K562 treated with DMSO at 1 percent for 4 hours (cell line): Measurements from ENCODE around the gene ZNHIT3. TPM values are rescaled to one million over a fixed set of nuclear protein-coding genes. Genes with fewer than 3 reads are reported as not detected.

ENCODE experiments used
- total RNA-seq: library from RNA; unstranded; fragments of 300-600 nt; gene quantifications from 2 replicates; pipeline ENCODE4 v1.2.3, GENCODE V29; 2022; ENCODE audit not compliant: insufficient read depth

The ZNHIT3 gene
- total RNA-seq = 77.7 and 82.1 TPM in 2 replicates

DNA sequence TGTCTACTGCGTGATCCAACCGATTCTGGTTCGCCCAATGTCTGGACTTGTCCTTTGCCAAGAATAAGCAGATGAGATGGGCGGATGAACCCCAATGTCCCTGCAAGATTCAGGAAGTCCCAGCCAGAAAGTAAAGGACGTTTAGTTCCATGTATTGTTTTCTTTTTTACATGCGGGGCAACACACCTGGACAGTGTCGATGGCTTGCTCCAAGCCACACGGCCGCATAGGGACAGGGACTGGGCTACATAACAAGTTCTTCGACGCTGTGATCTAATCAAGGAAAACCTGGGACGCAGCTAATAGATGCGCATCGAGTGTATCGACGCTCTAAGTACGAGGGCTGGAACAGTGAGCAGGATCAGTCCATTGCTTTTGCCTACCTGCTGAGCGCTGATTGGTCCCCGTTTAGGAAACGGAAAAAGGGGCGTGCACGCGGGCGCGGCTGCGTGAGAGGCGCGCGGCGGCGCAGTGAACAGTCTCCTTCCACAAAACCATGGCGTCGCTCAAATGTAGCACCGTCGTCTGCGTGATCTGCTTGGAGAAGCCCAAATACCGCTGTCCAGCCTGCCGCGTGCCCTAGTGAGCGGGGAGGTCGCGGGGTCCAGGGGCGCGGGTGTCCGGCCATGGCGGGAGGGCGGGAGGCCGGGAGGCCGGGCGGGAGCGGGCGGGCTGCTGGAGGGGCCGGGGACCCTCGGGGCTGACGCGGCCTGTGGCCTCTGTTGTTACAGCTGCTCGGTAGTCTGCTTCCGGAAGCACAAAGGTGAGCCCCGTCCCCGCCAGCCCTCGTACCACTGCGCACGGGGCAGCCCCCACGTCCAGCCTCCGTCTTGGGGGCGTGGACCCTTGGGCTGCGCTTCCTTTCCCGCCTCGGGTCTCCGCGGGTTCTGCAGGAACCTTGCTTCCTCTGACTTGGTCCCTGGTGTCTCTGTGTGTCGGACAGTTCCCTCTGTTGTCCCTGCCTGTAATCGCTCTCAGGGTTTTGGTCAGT lies at the start of gene ZNHIT3:
ZNHIT3 (plus strand) TSS at position 478 of the 991 bp plus-strand sequence; CDS start at position 497, 19 bp downstream.

GRCh38 chr17:36534840-36535668 lies 48.6 kb downstream of the ZNHIT3 start, which contains the start of the genes MYO19 and PIGW:
Gene MYO19, minus strand, starts transcription at chr17:36534868. Its CDS starts 2,330 bp downstream, at chr17:36532538.
Gene PIGW, plus strand, starts transcription at chr17:36534987. Its CDS starts 2,115 bp downstream, at chr17:36537102.

GRCh38 chr17:36544307-36545076 lies 58.0 kb downstream of the ZNHIT3 start, which contains the start of gene GGNBP2:
Gene GGNBP2, plus strand, starts transcription at chr17:36544919. Its CDS starts 806 bp downstream, at chr17:36545725.

Other genes with a start within 250 kb of the ZNHIT3 start
- gene TBC1D3I, start 222.1 kb upstream of the ZNHIT3 start, total RNA-seq = not detected in 2 replicates
- gene TBC1D3G, start 162.8 kb upstream of the ZNHIT3 start, total RNA-seq = not detected in 2 replicates
- gene TBC1D3H, start 98.2 kb upstream of the ZNHIT3 start, total RNA-seq = not detected in 2 replicates
- 46.7 and 69.8 TPM in 2 replicates for gene MYO19, start 48.2 kb downstream of the ZNHIT3 start, total RNA-seq
- gene PIGW, start 48.3 kb downstream of the ZNHIT3 start, total RNA-seq = 6.6 and 9.3 TPM in 2 replicates
- gene GGNBP2, start 58.2 kb downstream of the ZNHIT3 start, total RNA-seq = 54.5 and 55.9 TPM in 2 replicates
- 28.3 and 29.5 TPM in 2 replicates for gene DHRS11, start 105.2 kb downstream of the ZNHIT3 start, total RNA-seq
- 4.3 and 6.5 TPM in 2 replicates for gene MRM1, start 114.9 kb downstream of the ZNHIT3 start, total RNA-seq